Ramos (cell line): ENCODE measurements around the gene PC.
"Not testable (repeated sequence)": the region's sequence is repeated elsewhere in the genome, so short reads cannot be mapped to it uniquely, and the experiment has no call there.

Source experiments
- in situ Hi-C: fragments of 300-500 bp; cut with MboI; formaldehyde crosslinking; loops from one replicate; pipeline ENCODE4 v1.14.3; 2022; ENCODE audit warnings: low sequenced_read_pairs; ENCODE audit not compliant: unreplicated experiment

The PC gene

GRCh38 chr11:66979336-66979980, 21.3 kb upstream of the PC start:
- in situ Hi-C loops, result no loop called here

GRCh38 chr11:66978717-66979116, 20.5 kb upstream of the PC start:
- in situ Hi-C loops, result no loop called here

GRCh38 chr11:66978229-66978628, 20.0 kb upstream of the PC start:
- in situ Hi-C loops, result no loop called here

- in situ Hi-C loops, result no loop called here
Observed at GRCh38 chr11:66976925-66977324, 18.7 kb upstream of the PC start.

GRCh38 chr11:66976028-66976467, 17.9 kb upstream of the PC start:
- in situ Hi-C loops, result no loop called here

- in situ Hi-C loops, result no loop called here
Observed at GRCh38 chr11:66975405-66976027, 17.3 kb upstream of the PC start.

GRCh38 chr11:66974724-66975404, 16.7 kb upstream of the PC start, which contains the start of gene C11orf86:
C11orf86 (plus strand) TSS chr11:66975304; CDS start chr11:66975363, 59 bp downstream.
- in situ Hi-C loops, result no loop called here

- in situ Hi-C loops, result no loop called here
Observed at GRCh38 chr11:66973956-66974580, 15.9 kb upstream of the PC start.

- in situ Hi-C loops, result no loop called here
Observed at GRCh38 chr11:66971488-66971887, 13.3 kb upstream of the PC start.

- in situ Hi-C loops, result no loop called here
Observed at GRCh38 chr11:66970807-66971442, 12.7 kb upstream of the PC start.

GRCh38 chr11:66970371-66970806, 12.2 kb upstream of the PC start:
- in situ Hi-C loops, result no loop called here

- in situ Hi-C loops, result no loop called here
Observed at GRCh38 chr11:66969584-66970225, 11.5 kb upstream of the PC start.

- in situ Hi-C loops, result no loop called here
Observed at GRCh38 chr11:66967670-66968425, 9.7 kb upstream of the PC start.

GRCh38 chr11:66966351-66966750, 8.2 kb upstream of the PC start:
- in situ Hi-C loops, result no loop called here

- in situ Hi-C loops, result no loop called here
Observed at GRCh38 chr11:66964495-66964894, 6.3 kb upstream of the PC start.

GRCh38 chr11:66962801-66963200, 4.6 kb upstream of the PC start:
- in situ Hi-C loops, result no loop called here

GRCh38 chr11:66962247-66962646, 4.1 kb upstream of the PC start:
- in situ Hi-C loops, result no loop called here

GRCh38 chr11:66961691-66962213, 3.6 kb upstream of the PC start:
- in situ Hi-C loops, result not testable (repeated sequence)

- in situ Hi-C loops, result no loop called here
Observed at GRCh38 chr11:66958956-66959274, 732 bp upstream of the PC start.

- in situ Hi-C loops, result no loop called here
Observed at GRCh38 chr11:66957971-66958231, 282 bp downstream of the PC start.
